K562 (cell line): Measurements from ENCODE around the gene CPSF7. TPM values are rescaled to one million over a fixed set of nuclear protein-coding genes. Genes with fewer than 3 reads are reported as not detected.

ENCODE experiments used
- polyA plus RNA-seq, 8 experiments: library from polyadenylated mRNA; depleted of rRNA in 4 of 8; stranded (reverse) in 5 of 8; unstranded in 3 of 8; fragments of >200 nt; fragmentation: Nextera tagmentation in 2 of 8; fragmentation: Illumina TruSeq in 1 of 8; extraction: Ambion mirVana in 2 of 8; extraction: Trizol in 1 of 8; gene quantifications; 2 replicates each; pipeline versions ENCODE4 v1.2.1 to v1.2.3, GENCODE V29; 2011 to 2014; ENCODE audit warnings: inconsistent platforms in 1 of 8, missing spikeins in 1 of 8
- total RNA-seq, 7 experiments: library from RNA; depleted of rRNA in 6 of 7; stranded (reverse); fragments of >200 nt in 6 of 7; fragmentation: Illumina TruSeq in 2 of 7; extraction: Trizol in 2 of 7; gene quantifications; 2 replicates each; pipeline versions ENCODE4 v1.2.1 to v1.2.3, GENCODE V29; 2011 to 2021; ENCODE audit warnings: low replicate concordance in 1 of 7
- TF ChIP-seq, protein P1 (sequence below): sonication (generic); formaldehyde crosslinking; IDR thresholded peaks from 2 replicates; pipeline ENCODE4 v1.8.0; 2022; ENCODE audit warnings: mild to moderate bottlenecking, missing genetic modification reagents
- TF ChIP-seq, protein P2 (sequence below): fragments of 450-650 bp; IDR thresholded peaks from 2 replicates; pipeline ENCODE4 v1.6.1; 2016; ENCODE audit warnings: borderline replicate concordance
- TF ChIP-seq, protein P3 (sequence below), 2 experiments: fragments of 450-650 bp; IDR thresholded peaks; 2 replicates each; pipeline ENCODE4 v1.6.1; 2018; ENCODE audit warnings: mild to moderate bottlenecking in 2 of 2, low read depth in 1 of 2; ENCODE audit not compliant: partially characterized antibody in 2 of 2
- TF ChIP-seq, protein P4 (sequence below), 2 experiments: fragments of 450-650 bp; formaldehyde crosslinking in 1 of 2; IDR thresholded peaks; 2 replicates each; pipeline versions ENCODE4 v1.4.0 to v1.6.1; 2014 to 2020; ENCODE audit warnings: mild to moderate bottlenecking in 2 of 2, borderline replicate concordance in 1 of 2, low read depth in 1 of 2

Gene CPSF7
- total and polyA plus RNA-seq, 9 of the 15 experiments (the other 6 are each of a cell fraction or from before 2014, with no cell fraction given): 14.8 to 104 (median 44.1) TPM

DNA sequence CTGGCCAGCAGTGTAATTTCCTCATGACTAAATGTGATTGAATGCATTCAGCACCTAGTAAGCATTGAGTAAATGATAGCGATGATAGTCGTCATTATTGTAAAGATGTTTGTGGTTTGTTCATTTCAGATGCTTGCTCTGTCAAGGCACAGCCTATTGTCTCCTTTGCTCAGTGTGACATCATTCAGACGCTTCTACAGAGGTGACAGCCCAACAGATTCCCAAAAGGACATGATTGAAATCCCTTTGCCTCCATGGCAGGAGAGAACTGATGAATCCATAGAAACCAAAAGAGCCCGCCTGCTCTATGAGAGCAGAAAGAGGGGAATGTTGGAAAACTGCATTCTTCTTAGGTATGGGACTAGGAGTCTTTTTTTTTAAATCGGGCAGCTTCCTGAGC lies 7.7 kb upstream of the CPSF7 start (continued):
- TF ChIP-seq, protein P1, sequence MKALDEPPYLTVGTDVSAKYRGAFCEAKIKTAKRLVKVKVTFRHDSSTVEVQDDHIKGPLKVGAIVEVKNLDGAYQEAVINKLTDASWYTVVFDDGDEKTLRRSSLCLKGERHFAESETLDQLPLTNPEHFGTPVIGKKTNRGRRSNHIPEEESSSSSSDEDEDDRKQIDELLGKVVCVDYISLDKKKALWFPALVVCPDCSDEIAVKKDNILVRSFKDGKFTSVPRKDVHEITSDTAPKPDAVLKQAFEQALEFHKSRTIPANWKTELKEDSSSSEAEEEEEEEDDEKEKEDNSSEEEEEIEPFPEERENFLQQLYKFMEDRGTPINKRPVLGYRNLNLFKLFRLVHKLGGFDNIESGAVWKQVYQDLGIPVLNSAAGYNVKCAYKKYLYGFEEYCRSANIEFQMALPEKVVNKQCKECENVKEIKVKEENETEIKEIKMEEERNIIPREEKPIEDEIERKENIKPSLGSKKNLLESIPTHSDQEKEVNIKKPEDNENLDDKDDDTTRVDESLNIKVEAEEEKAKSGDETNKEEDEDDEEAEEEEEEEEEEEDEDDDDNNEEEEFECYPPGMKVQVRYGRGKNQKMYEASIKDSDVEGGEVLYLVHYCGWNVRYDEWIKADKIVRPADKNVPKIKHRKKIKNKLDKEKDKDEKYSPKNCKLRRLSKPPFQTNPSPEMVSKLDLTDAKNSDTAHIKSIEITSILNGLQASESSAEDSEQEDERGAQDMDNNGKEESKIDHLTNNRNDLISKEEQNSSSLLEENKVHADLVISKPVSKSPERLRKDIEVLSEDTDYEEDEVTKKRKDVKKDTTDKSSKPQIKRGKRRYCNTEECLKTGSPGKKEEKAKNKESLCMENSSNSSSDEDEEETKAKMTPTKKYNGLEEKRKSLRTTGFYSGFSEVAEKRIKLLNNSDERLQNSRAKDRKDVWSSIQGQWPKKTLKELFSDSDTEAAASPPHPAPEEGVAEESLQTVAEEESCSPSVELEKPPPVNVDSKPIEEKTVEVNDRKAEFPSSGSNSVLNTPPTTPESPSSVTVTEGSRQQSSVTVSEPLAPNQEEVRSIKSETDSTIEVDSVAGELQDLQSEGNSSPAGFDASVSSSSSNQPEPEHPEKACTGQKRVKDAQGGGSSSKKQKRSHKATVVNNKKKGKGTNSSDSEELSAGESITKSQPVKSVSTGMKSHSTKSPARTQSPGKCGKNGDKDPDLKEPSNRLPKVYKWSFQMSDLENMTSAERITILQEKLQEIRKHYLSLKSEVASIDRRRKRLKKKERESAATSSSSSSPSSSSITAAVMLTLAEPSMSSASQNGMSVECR (CRISPR knock-in tag): no peak
- TF ChIP-seq, protein P2, sequence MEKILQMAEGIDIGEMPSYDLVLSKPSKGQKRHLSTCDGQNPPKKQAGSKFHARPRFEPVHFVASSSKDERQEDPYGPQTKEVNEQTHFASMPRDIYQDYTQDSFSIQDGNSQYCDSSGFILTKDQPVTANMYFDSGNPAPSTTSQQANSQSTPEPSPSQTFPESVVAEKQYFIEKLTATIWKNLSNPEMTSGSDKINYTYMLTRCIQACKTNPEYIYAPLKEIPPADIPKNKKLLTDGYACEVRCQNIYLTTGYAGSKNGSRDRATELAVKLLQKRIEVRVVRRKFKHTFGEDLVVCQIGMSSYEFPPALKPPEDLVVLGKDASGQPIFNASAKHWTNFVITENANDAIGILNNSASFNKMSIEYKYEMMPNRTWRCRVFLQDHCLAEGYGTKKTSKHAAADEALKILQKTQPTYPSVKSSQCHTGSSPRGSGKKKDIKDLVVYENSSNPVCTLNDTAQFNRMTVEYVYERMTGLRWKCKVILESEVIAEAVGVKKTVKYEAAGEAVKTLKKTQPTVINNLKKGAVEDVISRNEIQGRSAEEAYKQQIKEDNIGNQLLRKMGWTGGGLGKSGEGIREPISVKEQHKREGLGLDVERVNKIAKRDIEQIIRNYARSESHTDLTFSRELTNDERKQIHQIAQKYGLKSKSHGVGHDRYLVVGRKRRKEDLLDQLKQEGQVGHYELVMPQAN: no peak
- TF ChIP-seq, protein P3, sequence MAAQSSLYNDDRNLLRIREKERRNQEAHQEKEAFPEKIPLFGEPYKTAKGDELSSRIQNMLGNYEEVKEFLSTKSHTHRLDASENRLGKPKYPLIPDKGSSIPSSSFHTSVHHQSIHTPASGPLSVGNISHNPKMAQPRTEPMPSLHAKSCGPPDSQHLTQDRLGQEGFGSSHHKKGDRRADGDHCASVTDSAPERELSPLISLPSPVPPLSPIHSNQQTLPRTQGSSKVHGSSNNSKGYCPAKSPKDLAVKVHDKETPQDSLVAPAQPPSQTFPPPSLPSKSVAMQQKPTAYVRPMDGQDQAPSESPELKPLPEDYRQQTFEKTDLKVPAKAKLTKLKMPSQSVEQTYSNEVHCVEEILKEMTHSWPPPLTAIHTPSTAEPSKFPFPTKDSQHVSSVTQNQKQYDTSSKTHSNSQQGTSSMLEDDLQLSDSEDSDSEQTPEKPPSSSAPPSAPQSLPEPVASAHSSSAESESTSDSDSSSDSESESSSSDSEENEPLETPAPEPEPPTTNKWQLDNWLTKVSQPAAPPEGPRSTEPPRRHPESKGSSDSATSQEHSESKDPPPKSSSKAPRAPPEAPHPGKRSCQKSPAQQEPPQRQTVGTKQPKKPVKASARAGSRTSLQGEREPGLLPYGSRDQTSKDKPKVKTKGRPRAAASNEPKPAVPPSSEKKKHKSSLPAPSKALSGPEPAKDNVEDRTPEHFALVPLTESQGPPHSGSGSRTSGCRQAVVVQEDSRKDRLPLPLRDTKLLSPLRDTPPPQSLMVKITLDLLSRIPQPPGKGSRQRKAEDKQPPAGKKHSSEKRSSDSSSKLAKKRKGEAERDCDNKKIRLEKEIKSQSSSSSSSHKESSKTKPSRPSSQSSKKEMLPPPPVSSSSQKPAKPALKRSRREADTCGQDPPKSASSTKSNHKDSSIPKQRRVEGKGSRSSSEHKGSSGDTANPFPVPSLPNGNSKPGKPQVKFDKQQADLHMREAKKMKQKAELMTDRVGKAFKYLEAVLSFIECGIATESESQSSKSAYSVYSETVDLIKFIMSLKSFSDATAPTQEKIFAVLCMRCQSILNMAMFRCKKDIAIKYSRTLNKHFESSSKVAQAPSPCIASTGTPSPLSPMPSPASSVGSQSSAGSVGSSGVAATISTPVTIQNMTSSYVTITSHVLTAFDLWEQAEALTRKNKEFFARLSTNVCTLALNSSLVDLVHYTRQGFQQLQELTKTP (IDR thresholded peaks at IDR 0.05; ENCODE audit: low read depth in 1 of 2, partially characterized antibody in 2 of 2): no peak
- TF ChIP-seq, protein P4, sequence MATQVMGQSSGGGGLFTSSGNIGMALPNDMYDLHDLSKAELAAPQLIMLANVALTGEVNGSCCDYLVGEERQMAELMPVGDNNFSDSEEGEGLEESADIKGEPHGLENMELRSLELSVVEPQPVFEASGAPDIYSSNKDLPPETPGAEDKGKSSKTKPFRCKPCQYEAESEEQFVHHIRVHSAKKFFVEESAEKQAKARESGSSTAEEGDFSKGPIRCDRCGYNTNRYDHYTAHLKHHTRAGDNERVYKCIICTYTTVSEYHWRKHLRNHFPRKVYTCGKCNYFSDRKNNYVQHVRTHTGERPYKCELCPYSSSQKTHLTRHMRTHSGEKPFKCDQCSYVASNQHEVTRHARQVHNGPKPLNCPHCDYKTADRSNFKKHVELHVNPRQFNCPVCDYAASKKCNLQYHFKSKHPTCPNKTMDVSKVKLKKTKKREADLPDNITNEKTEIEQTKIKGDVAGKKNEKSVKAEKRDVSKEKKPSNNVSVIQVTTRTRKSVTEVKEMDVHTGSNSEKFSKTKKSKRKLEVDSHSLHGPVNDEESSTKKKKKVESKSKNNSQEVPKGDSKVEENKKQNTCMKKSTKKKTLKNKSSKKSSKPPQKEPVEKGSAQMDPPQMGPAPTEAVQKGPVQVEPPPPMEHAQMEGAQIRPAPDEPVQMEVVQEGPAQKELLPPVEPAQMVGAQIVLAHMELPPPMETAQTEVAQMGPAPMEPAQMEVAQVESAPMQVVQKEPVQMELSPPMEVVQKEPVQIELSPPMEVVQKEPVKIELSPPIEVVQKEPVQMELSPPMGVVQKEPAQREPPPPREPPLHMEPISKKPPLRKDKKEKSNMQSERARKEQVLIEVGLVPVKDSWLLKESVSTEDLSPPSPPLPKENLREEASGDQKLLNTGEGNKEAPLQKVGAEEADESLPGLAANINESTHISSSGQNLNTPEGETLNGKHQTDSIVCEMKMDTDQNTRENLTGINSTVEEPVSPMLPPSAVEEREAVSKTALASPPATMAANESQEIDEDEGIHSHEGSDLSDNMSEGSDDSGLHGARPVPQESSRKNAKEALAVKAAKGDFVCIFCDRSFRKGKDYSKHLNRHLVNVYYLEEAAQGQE (IDR thresholded peaks at IDR 0.05; ENCODE audit: borderline replicate concordance): no peak
- TF ChIP-seq, protein P4 (CRISPR knock-in tag; IDR thresholded peaks at IDR 0.05; ENCODE audit: low read depth): no peak
